Type B pancreatic cell (in vitro differentiated cells): Measurements from ENCODE around the gene SLC25A21. TPM values are rescaled to one million over a fixed set of nuclear protein-coding genes. Genes with fewer than 3 reads are reported as not detected.

Experiments used
- DNase-seq: peaks from one replicate; pipeline ENCODE4 v3.0.0; 2021; ENCODE audit warnings: mixed read lengths; ENCODE audit not compliant: unreplicated experiment; ENCODE audit errors: extremely low spot score
- H3K27ac Mint-ChIP-seq: 2 replicates; pipeline ENCODE4 v1.8.0; 2021; ENCODE audit warnings: mild to moderate bottlenecking, mixed read lengths
- H3K27me3 Mint-ChIP-seq: 2 replicates; pipeline ENCODE4 v1.8.0; 2021; ENCODE audit warnings: mixed read lengths
- H3K36me3 Mint-ChIP-seq: 2 replicates; pipeline ENCODE4 v1.8.0; 2021; ENCODE audit warnings: mixed read lengths
- H3K4me1 Mint-ChIP-seq: one replicate; pipeline ENCODE4 v1.8.0; 2021; ENCODE audit warnings: mixed read lengths; ENCODE audit not compliant: unreplicated experiment
- H3K4me3 Mint-ChIP-seq: 2 replicates; pipeline ENCODE4 v1.8.0; 2021; ENCODE audit warnings: mild to moderate bottlenecking, mixed read lengths
- H3K9me3 Mint-ChIP-seq: 2 replicates; pipeline ENCODE4 v1.8.0; 2021; ENCODE audit warnings: mixed read lengths
- CTCF ChIP-seq: fragments of 200-600 bp; sonication (generic); conservative IDR thresholded peaks from 2 replicates; pipeline ENCODE4 v1.5.0; 2021; ENCODE audit warnings: antibody characterized with exemption, mild to moderate bottlenecking
- total RNA-seq: library from RNA; stranded (reverse); gene quantifications from 2 replicates; pipeline ENCODE4 v1.2.1, GENCODE V29; 2021; ENCODE audit warnings: low replicate concordance

The SLC25A21 gene
- total RNA-seq, 1 donor from 2014 or later = 0.58 TPM

DNA sequence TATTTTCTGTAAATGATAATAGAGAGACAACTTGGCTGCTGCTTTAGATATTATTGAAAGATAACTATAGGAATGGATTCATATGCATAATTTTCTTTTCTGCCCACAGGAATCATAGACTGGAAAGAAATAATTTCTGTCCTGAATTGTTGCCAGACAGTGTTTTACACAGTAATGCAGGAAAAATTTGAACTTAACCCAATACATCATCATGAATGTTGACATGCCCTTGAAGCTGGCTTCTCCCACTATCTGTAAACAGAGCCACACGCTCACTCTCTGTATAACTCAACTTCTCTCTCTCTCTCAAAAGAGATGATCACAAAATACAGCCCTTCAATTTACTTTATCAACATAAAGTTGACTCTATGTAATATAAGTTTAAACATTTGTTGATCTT is 454.2 kb downstream of the SLC25A21 start:
- no peaks in the 10 kb centered on the region for H3K36me3 Mint-ChIP-seq
- H3K27me3 Mint-ChIP-seq = peaks cover 8% of the 10 kb centered on the region
- TF ChIP-seq CTCF = no peak
- no peak for DNase-seq
- no peak overlapping the region for H3K4me3 Mint-ChIP-seq
- H3K27ac Mint-ChIP-seq = no peak overlapping the region
- H3K4me1 Mint-ChIP-seq = peaks cover 4% of the 10 kb centered on the region
- H3K9me3 Mint-ChIP-seq = no peaks in the 10 kb centered on the region

- no peaks in the 10 kb centered on the region for H3K36me3 Mint-ChIP-seq
- peaks cover 13% of the 10 kb centered on the region for H3K27me3 Mint-ChIP-seq
- TF ChIP-seq CTCF = no peak
- H3K4me1 Mint-ChIP-seq = peaks cover 4% of the 10 kb centered on the region
- no peaks in the 10 kb centered on the region for H3K9me3 Mint-ChIP-seq
- H3K4me3 Mint-ChIP-seq = no peak overlapping the region
- no peak for DNase-seq
- H3K27ac Mint-ChIP-seq = no peak overlapping the region
These were observed 455.0 kb downstream of the SLC25A21 start for GRCh38 chr14:36717363-36717762.

DNA sequence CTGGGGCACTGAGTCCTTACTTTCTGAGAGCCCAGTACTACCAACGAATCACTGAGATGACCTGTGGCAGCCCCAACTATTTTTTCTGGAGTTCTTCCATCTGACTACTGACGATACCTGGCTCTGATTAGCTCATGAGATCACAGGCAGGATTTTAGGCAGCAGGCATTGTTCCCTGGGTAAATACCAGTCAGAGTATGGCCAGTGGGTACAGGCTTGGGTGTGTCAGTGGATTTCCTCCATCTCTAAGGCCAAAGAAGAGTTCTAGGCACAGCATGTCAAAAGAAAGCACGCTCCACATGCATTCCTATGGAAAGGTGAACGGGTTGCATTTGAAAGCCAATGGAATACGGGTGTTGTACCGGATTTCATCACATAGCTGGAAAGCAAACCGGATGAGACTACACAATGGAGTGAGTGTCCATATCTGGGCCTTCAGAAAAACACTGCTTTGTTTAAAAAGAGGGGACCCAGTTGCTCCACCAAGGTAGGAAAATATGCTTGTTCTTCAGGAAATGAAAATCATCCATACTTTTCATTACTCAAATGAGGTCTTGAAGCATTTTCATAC is 455.7 kb downstream of the SLC25A21 start:
- H3K9me3 Mint-ChIP-seq = no peaks in the 10 kb centered on the region
- no peaks in the 10 kb centered on the region for H3K36me3 Mint-ChIP-seq
- H3K4me3 Mint-ChIP-seq = no peak overlapping the region
- H3K27ac Mint-ChIP-seq = no peak overlapping the region
- H3K27me3 Mint-ChIP-seq = peaks cover 13% of the 10 kb centered on the region
- no peak for TF ChIP-seq CTCF
- H3K4me1 Mint-ChIP-seq = peaks cover 4% of the 10 kb centered on the region
- no peak for DNase-seq

- H3K36me3 Mint-ChIP-seq = no peaks in the 10 kb centered on the region
- H3K9me3 Mint-ChIP-seq = no peaks in the 10 kb centered on the region
- peaks cover 13% of the 10 kb centered on the region for H3K27me3 Mint-ChIP-seq
- H3K4me1 Mint-ChIP-seq = peaks cover 4% of the 10 kb centered on the region
- H3K4me3 Mint-ChIP-seq = no peak overlapping the region
- no peak for DNase-seq
- no peak for TF ChIP-seq CTCF
- H3K27ac Mint-ChIP-seq = no peak overlapping the region
These were observed 458.3 kb downstream of the SLC25A21 start for GRCh38 chr14:36713960-36714703.

- no peak for DNase-seq
- Mint-ChIP-seq H3K27ac (no peak overlapping the region), H3K4me3 (no peak overlapping the region), H3K4me1 (no peaks in the 10 kb centered on the region), H3K36me3 (no peaks in the 10 kb centered on the region), H3K27me3 (peaks cover 4% of the 10 kb centered on the region), H3K9me3 (no peaks in the 10 kb centered on the region)
- no peak for TF ChIP-seq CTCF
These were observed 464.8 kb downstream of the SLC25A21 start for GRCh38 chr14:36707570-36707969.
